CD14-positive monocyte (primary cell): ENCODE results near the gene AIFM3. TPM values are rescaled to one million over a fixed set of nuclear protein-coding genes. Genes with fewer than 3 reads are reported as not detected.
A peak's percentile ranks its signal among the peaks of the same experiment; 100 is the strongest.

Experiments
- DNase-seq, 3 donors: peaks; one replicate each; pipeline ENCODE4 v3.0.0-alpha.2; 2011 to 2022
- H2AFZ ChIP-seq: 2 replicates; pipeline ENCODE4 v1.6.0; 2012; ENCODE audit warnings: mild to moderate bottlenecking, low read depth, low read length, inconsistent platforms; ENCODE audit not compliant: insufficient read depth, poor library complexity, severe bottlenecking
- H3K27ac ChIP-seq, 2 donors: 1 replicate in 1 of 2; 2 replicates in 1 of 2; pipeline ENCODE4 v1.5.1; 2012 to 2013; ENCODE audit warnings: low read length in 2 of 2, control low read depth in 1 of 2, inconsistent platforms in 1 of 2, low read depth in 1 of 2, mild to moderate bottlenecking in 1 of 2
- H3K27me3 ChIP-seq, 2 donors: one replicate each; pipeline versions ENCODE4 v1.6.0 to v1.6.1; 2011 to 2013; ENCODE audit warnings: low read length in 2 of 2; ENCODE audit not compliant: control insufficient read depth in 2 of 2, insufficient read depth in 2 of 2
- H3K36me3 ChIP-seq, 2 donors: replicated peaks in 1 of 2; 1 replicate in 1 of 2; 2 replicates in 1 of 2; pipeline versions ENCODE4 v1.5.1 to v1.6.1; 2012 to 2013; ENCODE audit warnings: low read length in 2 of 2, control low read depth in 1 of 2, inconsistent platforms in 1 of 2, mild to moderate bottlenecking in 1 of 2; ENCODE audit not compliant: insufficient read depth in 2 of 2, control insufficient read depth in 1 of 2
- H3K4me1 ChIP-seq, 2 donors: 1 replicate in 1 of 2; 2 replicates in 1 of 2; pipeline versions ENCODE4 v1.5.1 to v1.6.1; 2012 to 2013; ENCODE audit warnings: low read length in 2 of 2, control low read depth in 1 of 2, inconsistent platforms in 1 of 2, mild to moderate bottlenecking in 1 of 2, moderate library complexity in 1 of 2; ENCODE audit not compliant: insufficient read depth in 2 of 2, control insufficient read depth in 1 of 2
- H3K4me2 ChIP-seq: replicated peaks from 2 replicates; pipeline ENCODE3; 2012; ENCODE audit warnings: low read length, moderate library complexity, mild to moderate bottlenecking; ENCODE audit not compliant: poor library complexity, severe bottlenecking; ENCODE audit errors: extremely low read depth
- H3K4me3 ChIP-seq, 3 experiments: fragments of 200-600 bp in 1 of 3; sonication (generic) in 1 of 3; replicated peaks in 1 of 3; 1 replicate in 2 of 3; 2 replicates in 1 of 3; pipeline ENCODE4 v1.5.1; 2011 to 2013; ENCODE audit warnings: low read length in 3 of 3, mild to moderate bottlenecking in 3 of 3, control low read depth in 2 of 3, low read depth in 2 of 3, inconsistent platforms in 1 of 3, moderate library complexity in 1 of 3
- H3K79me2 ChIP-seq: 2 replicates; pipeline ENCODE4 v1.6.0; 2012; ENCODE audit warnings: mild to moderate bottlenecking, control low read depth, inconsistent platforms, low read length, moderate library complexity; ENCODE audit not compliant: insufficient read depth
- H3K9ac ChIP-seq: 2 replicates; pipeline ENCODE4 v1.6.0; 2017; ENCODE audit warnings: low read length, mild to moderate bottlenecking; ENCODE audit not compliant: insufficient read depth, poor library complexity, severe bottlenecking
- H3K9me3 ChIP-seq, 2 donors: replicated peaks in 1 of 2; 1 replicate in 1 of 2; 2 replicates in 1 of 2; pipeline versions ENCODE4 v1.5.1 to v1.6.1; 2012 to 2013; ENCODE audit warnings: low read length in 2 of 2, control low read depth in 1 of 2; ENCODE audit not compliant: control insufficient read depth in 1 of 2, insufficient read depth in 1 of 2
- H4K20me1 ChIP-seq: 2 replicates; pipeline ENCODE4 v1.6.0; 2012; ENCODE audit warnings: mild to moderate bottlenecking, low read length, control low read depth, moderate library complexity; ENCODE audit not compliant: insufficient read depth
- H3K27ac Mint-ChIP-seq, 7 donors: one replicate each; pipeline ENCODE4 v1.8.0; 2020; ENCODE audit warnings: mild to moderate bottlenecking in 7 of 7, mixed read lengths in 7 of 7, moderate library complexity in 6 of 7, inconsistent platforms in 2 of 7
- H3K27me3 Mint-ChIP-seq, 3 donors: one replicate each; pipeline ENCODE4 v1.8.0; 2021 to 2022; ENCODE audit warnings: low read depth in 3 of 3, mild to moderate bottlenecking in 3 of 3, mixed read lengths in 3 of 3, moderate library complexity in 3 of 3, inconsistent platforms in 1 of 3
- H3K36me3 Mint-ChIP-seq, 2 donors: one replicate each; pipeline ENCODE4 v1.8.0; 2020; ENCODE audit warnings: mixed read lengths in 2 of 2, inconsistent platforms in 1 of 2, mild to moderate bottlenecking in 1 of 2
- H3K4me1 Mint-ChIP-seq: one replicate; pipeline ENCODE4 v1.8.0; 2020; ENCODE audit warnings: mild to moderate bottlenecking, mixed read lengths
- H3K4me3 Mint-ChIP-seq, 2 donors: one replicate each; pipeline ENCODE4 v1.8.0; 2020; ENCODE audit warnings: mild to moderate bottlenecking in 2 of 2, mixed read lengths in 2 of 2, moderate library complexity in 1 of 2
- H3K9me3 Mint-ChIP-seq, 7 donors: one replicate each; pipeline ENCODE4 v1.8.0; 2020 to 2022; ENCODE audit warnings: mixed read lengths in 7 of 7, mild to moderate bottlenecking in 6 of 7, moderate library complexity in 6 of 7, inconsistent platforms in 2 of 7
- WGBS: methylation state at CpG from one replicate; pipeline ENCODE4 v1.1.5; 2013; ENCODE audit warnings: missing lambda C conversion rate; ENCODE audit not compliant: insufficient coverage; 5-methylcytosine and 5-hydroxymethylcytosine counted together
- intact Hi-C, 2 donors: fragments of 100-400 bp; cut with micrococcal nuclease; formaldehyde crosslinking; loops; one replicate each; pipeline versions ENCODE4 v1.15.0 to v1.15.1; 2023
- polyA plus RNA-seq, 3 donors: library from polyadenylated mRNA; depleted of rRNA in 1 of 3; unstranded in 2 of 3; stranded (reverse) in 1 of 3; fragments of 300-500 nt in 2 of 3; fragments of >200 nt in 1 of 3; fragmentation: Illumina TruSeq in 2 of 3; gene quantifications; 1 replicate in 2 of 3; 2 replicates in 1 of 3; pipeline ENCODE4 v1.2.3, GENCODE V29; 2012 to 2021
- TF ChIP-seq, protein P1 (sequence below): fragments of 200-600 bp; IDR thresholded peaks from one replicate; pipeline ENCODE4 v1.8.0; 2022; ENCODE audit warnings: antibody characterized with exemption, mild to moderate bottlenecking

AIFM3 gene
- polyA plus RNA-seq, 3 donors = 2.1 to 40.9 (median 2.3) TPM

DNA sequence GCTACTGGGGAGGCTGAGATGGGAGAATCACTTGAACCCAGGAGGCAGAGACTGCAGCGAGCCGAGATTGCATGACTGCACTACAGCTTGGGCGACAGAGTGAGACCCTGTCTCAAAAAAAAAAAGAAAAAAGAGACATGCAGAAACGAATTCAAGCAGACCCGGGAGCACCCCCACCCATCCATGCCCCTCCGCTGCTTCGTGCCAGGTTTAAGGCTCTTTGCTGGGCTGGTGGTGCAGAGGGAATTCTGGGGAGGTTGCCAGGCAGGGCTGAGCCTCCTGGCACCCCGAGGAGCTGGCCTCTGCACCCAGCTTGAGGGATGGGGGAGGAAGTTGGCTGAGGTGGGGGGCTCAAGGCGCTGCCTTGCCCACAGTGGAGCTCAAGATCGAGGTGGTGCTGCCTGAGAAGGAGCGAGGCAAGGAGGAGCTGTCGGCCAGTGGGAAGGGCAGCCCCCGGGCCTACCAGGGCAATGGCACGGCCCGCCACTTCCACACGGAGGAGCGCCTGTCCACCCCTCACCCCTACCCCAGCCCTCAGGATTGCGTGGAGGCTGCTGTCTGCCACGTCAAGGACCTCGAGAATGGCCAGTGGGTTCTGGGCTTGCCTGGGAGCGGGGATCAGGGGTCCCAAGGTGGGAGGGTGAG is 6.0 kb downstream of the AIFM3 start:
- Histone ChIP-seq H3K9me3 (no peaks in the 10 kb centered on the region), H3K79me2 (no peaks in the 10 kb centered on the region), H3K9ac (no peak overlapping the region), H4K20me1 (no peaks in the 10 kb centered on the region), H3K27me3 (no peaks in the 10 kb centered on the region), H2AFZ (no peak overlapping the region), H3K4me1 (peaks cover 38 to 41% of the 10 kb centered on the region in 2 donors), H3K36me3 (no peaks in the 10 kb centered on the region), H3K27ac (peak overlapping the region; percentile 49 to 70), H3K4me2 (peak overlapping the region; percentile 7), H3K4me3 (no peak overlapping the region)
- Mint-ChIP-seq H3K4me3 (no peak overlapping the region), H3K27me3 (peaks cover 0 to 4% (median 0%) of the 10 kb centered on the region in 3 donors), H3K36me3 (peaks cover 6% of the 10 kb centered on the region in 2 donors), H3K4me1 (peaks cover 37% of the 10 kb centered on the region), H3K9me3 (peaks cover 0 to 5% (median 3%) of the 10 kb centered on the region in 7 donors), H3K27ac (peak overlapping the region; percentile 64 to 90 (median 86))
- TF ChIP-seq, protein P1, sequence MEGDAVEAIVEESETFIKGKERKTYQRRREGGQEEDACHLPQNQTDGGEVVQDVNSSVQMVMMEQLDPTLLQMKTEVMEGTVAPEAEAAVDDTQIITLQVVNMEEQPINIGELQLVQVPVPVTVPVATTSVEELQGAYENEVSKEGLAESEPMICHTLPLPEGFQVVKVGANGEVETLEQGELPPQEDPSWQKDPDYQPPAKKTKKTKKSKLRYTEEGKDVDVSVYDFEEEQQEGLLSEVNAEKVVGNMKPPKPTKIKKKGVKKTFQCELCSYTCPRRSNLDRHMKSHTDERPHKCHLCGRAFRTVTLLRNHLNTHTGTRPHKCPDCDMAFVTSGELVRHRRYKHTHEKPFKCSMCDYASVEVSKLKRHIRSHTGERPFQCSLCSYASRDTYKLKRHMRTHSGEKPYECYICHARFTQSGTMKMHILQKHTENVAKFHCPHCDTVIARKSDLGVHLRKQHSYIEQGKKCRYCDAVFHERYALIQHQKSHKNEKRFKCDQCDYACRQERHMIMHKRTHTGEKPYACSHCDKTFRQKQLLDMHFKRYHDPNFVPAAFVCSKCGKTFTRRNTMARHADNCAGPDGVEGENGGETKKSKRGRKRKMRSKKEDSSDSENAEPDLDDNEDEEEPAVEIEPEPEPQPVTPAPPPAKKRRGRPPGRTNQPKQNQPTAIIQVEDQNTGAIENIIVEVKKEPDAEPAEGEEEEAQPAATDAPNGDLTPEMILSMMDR = no peak
- no peak for DNase-seq
- 92% methylated on average over 4 of the region's 21 CpGs for WGBS
- intact Hi-C loops = no loop called here

DNA sequence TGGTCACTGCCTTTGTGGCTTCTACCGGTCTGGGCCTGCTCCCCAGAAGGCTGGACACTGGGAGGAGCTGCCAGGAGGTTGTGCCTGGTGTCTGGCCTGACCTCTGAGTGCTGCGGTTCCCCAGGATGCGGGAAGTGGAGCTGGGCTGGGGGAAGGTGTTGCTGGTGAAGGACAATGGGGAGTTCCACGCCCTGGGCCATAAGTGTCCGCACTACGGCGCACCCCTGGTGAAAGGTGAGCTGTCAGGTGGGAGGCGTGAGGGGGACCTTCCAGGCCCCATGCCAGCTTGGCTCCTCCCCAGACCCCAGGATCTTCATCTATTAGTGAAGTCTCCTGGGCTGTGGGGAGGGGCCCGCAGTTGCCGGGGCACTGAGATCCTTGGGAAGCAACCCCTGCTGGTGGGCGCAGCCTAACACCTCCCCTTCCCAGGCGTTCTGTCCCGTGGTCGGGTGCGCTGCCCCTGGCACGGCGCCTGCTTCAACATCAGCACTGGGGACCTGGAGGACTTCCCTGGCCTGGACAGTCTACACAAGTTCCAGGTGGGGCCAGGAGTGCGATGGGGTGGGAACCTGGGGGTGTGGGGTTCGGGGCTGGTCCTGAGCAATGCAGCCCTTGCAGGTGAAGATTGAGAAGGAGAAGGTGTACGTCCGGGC is 6.7 kb downstream of the AIFM3 start:
- Mint-ChIP-seq H3K27ac (no peak overlapping the region), H3K4me1 (peaks cover 30% of the 10 kb centered on the region), H3K4me3 (no peak overlapping the region), H3K27me3 (peaks cover 0 to 4% (median 2%) of the 10 kb centered on the region in 3 donors), H3K36me3 (peaks cover 12 to 13% of the 10 kb centered on the region in 2 donors), H3K9me3 (peaks cover 6 to 12% (median 10%) of the 10 kb centered on the region in 7 donors)
- Histone ChIP-seq H3K4me1 (peaks cover 31 to 34% of the 10 kb centered on the region in 2 donors), H3K4me2 (no peak overlapping the region), H3K79me2 (no peaks in the 10 kb centered on the region), H4K20me1 (no peaks in the 10 kb centered on the region), H3K9me3 (peaks cover 6% of the 10 kb centered on the region in 2 donors), H3K27me3 (no peaks in the 10 kb centered on the region), H3K4me3 (no peak overlapping the region), H3K27ac (peak overlapping the region in 1 of 2 donors; percentile 70), H3K36me3 (no peaks in the 10 kb centered on the region), H3K9ac (no peak overlapping the region), H2AFZ (no peak overlapping the region)
- DNase-seq = no peak
- TF ChIP-seq, protein P1 = no peak
- intact Hi-C loops = no loop called here
- 91% methylated on average over 12 of the region's 21 CpGs for WGBS
